ENCODE results near the gene MLN. TPM values are rescaled to one million over a fixed set of nuclear protein-coding genes. Genes with fewer than 3 reads are reported as not detected.

MLN gene
- total RNA-seq, 1 experiment from 2014 or later, result not detected

DNA sequence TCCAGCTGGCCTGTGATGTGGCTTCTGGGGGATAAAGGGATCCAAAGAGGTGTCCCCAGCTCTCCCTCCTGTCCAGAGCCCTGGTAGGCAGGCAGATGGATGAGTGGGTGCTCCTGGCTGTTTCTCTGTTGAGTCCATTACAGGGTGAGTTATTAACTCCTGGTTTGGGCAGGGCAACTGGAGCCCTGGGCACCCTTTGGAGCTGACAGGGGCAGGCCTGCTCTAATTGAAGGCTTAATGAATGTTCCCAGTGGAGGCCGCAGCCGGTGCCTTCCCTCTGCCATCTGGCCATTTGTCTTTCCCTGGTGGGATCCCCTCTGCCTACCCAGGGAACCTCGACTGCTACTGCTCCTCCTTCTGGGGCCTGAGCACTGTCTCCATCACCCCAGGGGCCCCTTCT, 44.7 kb upstream of the MLN start:
- ChIA-PET CTCF (no interaction called here), RAD21 (ENCODE audit: low non-redundant PET in 1 of 2, low total read pairs in 2 of 2, uncharacterized antibody in 2 of 2, unreplicated experiment in 2 of 2) (no interaction called here), POLR2A (interaction anchor here (0.6 kb wide), 1 partner anchor 74 kb away, joined by 4 read pairs; no protein-coding TSS in a partner anchor)
- no peak overlapping the region for H3K9ac ChIP-seq (ENCODE audit: low read length)
- peaks cover 0 to 12% of the 10 kb centered on the region in 2 experiments; a peak in 1 of 4 replicates for H3K4me1 ChIP-seq (ENCODE audit: control insufficient read depth in 1 of 2, insufficient read depth in 2 of 2, low read length in 2 of 2)
- H2AFZ ChIP-seq (ENCODE audit: low read depth, low read length, poor library complexity, severe bottlenecking), result no peak overlapping the region
- no peak overlapping the region for H3K4me2 ChIP-seq (ENCODE audit: low read length)
- no peaks in the 10 kb centered on the region for H3K27me3 ChIP-seq (ENCODE audit: insufficient read depth, low read length)
- no TSS peak for BruUV-seq (replicated peaks)
- H3K9me3 ChIP-seq (ENCODE audit: control insufficient read depth in 1 of 2, insufficient read depth in 1 of 2, low read depth in 1 of 2, low read length in 2 of 2), result no peaks in the 10 kb centered on the region
- H3K79me2 ChIP-seq (ENCODE audit: insufficient read depth, low read length), result no peaks in the 10 kb centered on the region
- no peak overlapping the region for H3K27ac ChIP-seq (ENCODE audit: low read depth, low read length)
- H4K20me1 ChIP-seq (ENCODE audit: insufficient read depth), result no peaks in the 10 kb centered on the region
- no peaks in the 10 kb centered on the region for H3K36me3 ChIP-seq (ENCODE audit: control insufficient read depth in 1 of 2, insufficient read depth in 2 of 2, low read length in 2 of 2)
- DNase-seq (ENCODE audit: low read depth, low spot score) (no peak), ATAC-seq (no peak)
- TF ChIP-seq POLR2AphosphoS5 (IDR thresholded peaks at IDR 0.05; ENCODE audit: low read depth, low read length) (no peak), SP1 (IDR thresholded peaks at IDR 0.05; ENCODE audit: low read depth) (no peak), CEBPB (IDR thresholded peaks at IDR 0.05; ENCODE audit: low read depth) (no peak)
- TF ChIP-seq, protein P1, sequence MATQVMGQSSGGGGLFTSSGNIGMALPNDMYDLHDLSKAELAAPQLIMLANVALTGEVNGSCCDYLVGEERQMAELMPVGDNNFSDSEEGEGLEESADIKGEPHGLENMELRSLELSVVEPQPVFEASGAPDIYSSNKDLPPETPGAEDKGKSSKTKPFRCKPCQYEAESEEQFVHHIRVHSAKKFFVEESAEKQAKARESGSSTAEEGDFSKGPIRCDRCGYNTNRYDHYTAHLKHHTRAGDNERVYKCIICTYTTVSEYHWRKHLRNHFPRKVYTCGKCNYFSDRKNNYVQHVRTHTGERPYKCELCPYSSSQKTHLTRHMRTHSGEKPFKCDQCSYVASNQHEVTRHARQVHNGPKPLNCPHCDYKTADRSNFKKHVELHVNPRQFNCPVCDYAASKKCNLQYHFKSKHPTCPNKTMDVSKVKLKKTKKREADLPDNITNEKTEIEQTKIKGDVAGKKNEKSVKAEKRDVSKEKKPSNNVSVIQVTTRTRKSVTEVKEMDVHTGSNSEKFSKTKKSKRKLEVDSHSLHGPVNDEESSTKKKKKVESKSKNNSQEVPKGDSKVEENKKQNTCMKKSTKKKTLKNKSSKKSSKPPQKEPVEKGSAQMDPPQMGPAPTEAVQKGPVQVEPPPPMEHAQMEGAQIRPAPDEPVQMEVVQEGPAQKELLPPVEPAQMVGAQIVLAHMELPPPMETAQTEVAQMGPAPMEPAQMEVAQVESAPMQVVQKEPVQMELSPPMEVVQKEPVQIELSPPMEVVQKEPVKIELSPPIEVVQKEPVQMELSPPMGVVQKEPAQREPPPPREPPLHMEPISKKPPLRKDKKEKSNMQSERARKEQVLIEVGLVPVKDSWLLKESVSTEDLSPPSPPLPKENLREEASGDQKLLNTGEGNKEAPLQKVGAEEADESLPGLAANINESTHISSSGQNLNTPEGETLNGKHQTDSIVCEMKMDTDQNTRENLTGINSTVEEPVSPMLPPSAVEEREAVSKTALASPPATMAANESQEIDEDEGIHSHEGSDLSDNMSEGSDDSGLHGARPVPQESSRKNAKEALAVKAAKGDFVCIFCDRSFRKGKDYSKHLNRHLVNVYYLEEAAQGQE (IDR thresholded peaks at IDR 0.05; ENCODE audit: low read depth), result no peak
- intact Hi-C loops (cut with micrococcal nuclease), result no loop called here
- H3K9me2 ChIP-seq (ENCODE audit: insufficient read depth), result no peaks in the 10 kb centered on the region
- no peak overlapping the region for H3K4me3 ChIP-seq (replicated peaks in 1 of 2; ENCODE audit: low read depth in 1 of 2, low read length in 2 of 2)

DNA sequence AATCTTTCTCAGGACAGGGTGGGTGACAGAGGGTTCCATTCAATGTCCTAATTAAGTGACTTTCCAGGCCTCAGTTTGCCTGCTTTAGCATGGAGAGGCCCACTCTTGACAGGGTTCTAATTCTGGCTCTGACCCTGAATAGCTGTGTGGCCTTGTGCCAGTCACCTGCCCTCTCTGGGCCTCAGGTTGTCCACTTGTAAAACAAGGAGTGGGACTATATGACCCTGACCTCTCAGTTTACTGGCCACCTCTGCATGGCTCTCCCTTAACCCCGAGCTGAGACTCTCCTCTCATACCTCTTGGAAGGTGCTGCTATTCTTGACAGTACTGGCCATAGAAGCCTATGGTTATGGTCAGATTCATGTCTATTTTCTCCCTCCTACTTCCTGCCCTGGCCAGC, 44.1 kb upstream of the MLN start:
- RAD21 ChIA-PET (ENCODE audit: low non-redundant PET in 1 of 2, low total read pairs in 2 of 2, uncharacterized antibody in 2 of 2, unreplicated experiment in 2 of 2), result no interaction called here
- intact Hi-C loops (cut with micrococcal nuclease), result no loop called here
- CTCF ChIA-PET, result no interaction called here

More for the DNA sequence above, 44.1 kb upstream of the MLN start:
- POLR2A ChIA-PET, result interaction anchor here (0.6 kb wide), 1 partner anchor 74 kb away, joined by 4 read pairs; no protein-coding TSS in a partner anchor
- ATAC-seq (no peak), DNase-seq (ENCODE audit: low read depth, low spot score) (no peak)
- H3K4me2 ChIP-seq (ENCODE audit: low read length), result no peak overlapping the region
- H3K9me2 ChIP-seq (ENCODE audit: insufficient read depth), result no peaks in the 10 kb centered on the region
- no peak overlapping the region for H2AFZ ChIP-seq (ENCODE audit: low read depth, low read length, poor library complexity, severe bottlenecking)
- H3K27ac ChIP-seq (ENCODE audit: low read depth, low read length), result no peak overlapping the region
- H4K20me1 ChIP-seq (ENCODE audit: insufficient read depth), result no peaks in the 10 kb centered on the region
- H3K79me2 ChIP-seq (ENCODE audit: insufficient read depth, low read length), result no peaks in the 10 kb centered on the region
- H3K9me3 ChIP-seq (ENCODE audit: control insufficient read depth in 1 of 2, insufficient read depth in 1 of 2, low read depth in 1 of 2, low read length in 2 of 2), result no peaks in the 10 kb centered on the region
- no peaks in the 10 kb centered on the region for H3K36me3 ChIP-seq (ENCODE audit: control insufficient read depth in 1 of 2, insufficient read depth in 2 of 2, low read length in 2 of 2)
- H3K4me3 ChIP-seq (replicated peaks in 1 of 2; ENCODE audit: low read depth in 1 of 2, low read length in 2 of 2), result no peak overlapping the region
- TF ChIP-seq FOSL1 (IDR thresholded peaks at IDR 0.05; ENCODE audit: low read depth), result no peak
- TF ChIP-seq, protein P1 (IDR thresholded peaks at IDR 0.05; ENCODE audit: low read depth), result no peak
- TF ChIP-seq POLR2A (IDR thresholded peaks at IDR 0.05; ENCODE audit: borderline replicate concordance, extremely low read depth, insufficient read depth, insufficient read length), result no peak
- no peak overlapping the region for H3K9ac ChIP-seq (ENCODE audit: low read length)
- no TSS peak for BruUV-seq (replicated peaks)
- H3K27me3 ChIP-seq (ENCODE audit: insufficient read depth, low read length), result no peaks in the 10 kb centered on the region
- H3K4me1 ChIP-seq (ENCODE audit: control insufficient read depth in 1 of 2, insufficient read depth in 2 of 2, low read length in 2 of 2), result peaks cover 0 to 12% of the 10 kb centered on the region in 2 experiments; a peak in 1 of 4 replicates
